ENCODE results near the gene MYH6. TPM values are rescaled to one million over a fixed set of nuclear protein-coding genes. Genes with fewer than 3 reads are reported as not detected.

Gene MYH6
- total RNA-seq, 1 experiment from 2014 or later, result not detected

DNA sequence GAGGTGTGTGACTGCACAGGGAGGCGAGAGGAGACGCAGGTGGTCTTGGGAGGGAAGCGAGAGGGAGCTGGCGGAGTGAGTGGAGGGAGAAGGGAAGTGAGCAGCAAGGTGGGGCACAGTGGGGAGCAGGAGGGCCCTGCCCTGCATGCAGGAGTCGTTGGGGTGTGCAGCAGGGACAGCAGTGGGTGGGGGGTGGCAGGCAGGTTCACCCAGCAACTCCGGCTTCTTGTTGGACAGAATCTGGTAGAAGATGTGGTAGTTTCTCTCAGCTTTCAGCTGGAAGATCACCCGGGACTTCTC lies 5.0 kb downstream of the MYH6 start:
- H3K9me3 ChIP-seq (ENCODE audit: control insufficient read depth, insufficient read depth, low read depth, low read length), result no peaks in the 10 kb centered on the region
- H3K4me3 ChIP-seq (ENCODE audit: low read depth in 2 of 2, low read length in 2 of 2), result no peak overlapping the region
- in situ Hi-C loops (cut with HindIII; ENCODE audit: low pct_unique_long_range_greater_than_20kb, low sequenced_read_pairs) (no loop called here), intact Hi-C loops (cut with micrococcal nuclease; ENCODE audit: unreplicated experiment) (no loop called here)
- no peak for DNase-seq (ENCODE audit: low read depth, low spot score)
- no peak for ATAC-seq
- CTCF ChIA-PET, result no interaction called here
- TF ChIP-seq TCF7L2 (IDR thresholded peaks at IDR 0.05; ENCODE audit: low read depth, low read length) (no peak), POLR2AphosphoS5 (IDR thresholded peaks at IDR 0.05; ENCODE audit: low read depth, low read length) (no peak), CTCF (IDR thresholded peaks at IDR 0.05) (no peak), REST (IDR thresholded peaks at IDR 0.05; ENCODE audit: insufficient read depth in 1 of 2, low read depth in 2 of 2, low read length in 1 of 2) (no peak), SIN3A (IDR thresholded peaks at IDR 0.05; ENCODE audit: borderline replicate concordance, insufficient read depth, low read depth, low read length) (no peak)
- no peak overlapping the region for H3K27ac ChIP-seq (ENCODE audit: low read length)
- POLR2A ChIA-PET, result no interaction called here
- H3K4me1 ChIP-seq (ENCODE audit: control insufficient read depth, insufficient read depth, low read length), result no peaks in the 10 kb centered on the region
- BruUV-seq (replicated peaks), result no TSS peak
- H3K27me3 ChIP-seq (ENCODE audit: control insufficient read depth, insufficient read depth, low read length), result no peaks in the 10 kb centered on the region; the same call in 1 of the 2 replicates
- no peaks in the 10 kb centered on the region for H3K36me3 ChIP-seq (ENCODE audit: control insufficient read depth, insufficient read depth, low read length)

DNA sequence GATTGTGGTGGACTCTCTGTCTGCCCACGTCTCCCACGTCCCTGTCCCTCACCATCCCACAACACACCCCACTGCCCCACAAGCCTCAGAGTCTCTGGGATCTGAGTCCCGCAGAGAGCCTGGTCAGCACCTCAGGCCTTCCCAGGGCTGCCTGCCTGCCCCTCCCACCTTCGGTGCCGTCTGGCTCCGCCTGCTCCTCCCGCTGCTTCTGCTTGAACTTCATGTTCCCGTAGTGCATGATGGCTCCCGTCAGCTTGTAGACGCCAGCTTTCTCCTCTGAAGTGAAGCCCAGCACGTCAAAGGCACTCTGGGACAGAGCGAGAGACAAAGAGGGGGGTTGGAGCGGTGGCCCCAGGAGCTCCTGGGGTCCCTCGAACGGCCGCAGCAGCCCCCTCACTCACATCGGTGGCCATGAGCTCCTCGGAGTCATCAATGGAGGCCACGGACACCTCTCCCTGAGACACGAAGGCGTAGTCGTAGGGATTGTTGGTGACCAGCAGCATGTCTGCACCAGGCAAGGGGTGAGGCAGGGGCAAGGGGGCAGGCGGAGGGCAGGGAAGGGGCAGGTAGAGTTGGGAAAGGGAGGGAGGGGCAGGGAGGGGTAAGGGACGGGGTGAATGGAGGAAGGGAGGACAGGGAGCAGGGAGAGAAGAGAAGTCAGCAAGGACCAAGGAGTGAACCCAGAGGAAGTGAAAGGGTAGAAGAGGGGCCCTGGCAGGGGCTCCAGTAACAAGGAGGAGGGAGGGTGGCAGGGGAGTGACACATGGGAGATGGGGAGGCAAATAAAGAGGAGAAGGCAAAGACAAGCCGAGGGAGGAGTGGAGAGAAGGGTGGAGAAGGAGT lies 5.6 kb downstream of the MYH6 start:
- no peaks in the 10 kb centered on the region for H3K36me3 ChIP-seq (ENCODE audit: control insufficient read depth, insufficient read depth, low read length)
- in situ Hi-C loops (cut with HindIII; ENCODE audit: low pct_unique_long_range_greater_than_20kb, low sequenced_read_pairs) (no loop called here), intact Hi-C loops (cut with micrococcal nuclease; ENCODE audit: unreplicated experiment) (no loop called here)
- DNase-seq (ENCODE audit: low read depth, low spot score), result no peak
- POLR2A ChIA-PET, result no interaction called here
- H3K4me1 ChIP-seq (ENCODE audit: control insufficient read depth, insufficient read depth, low read length), result no peaks in the 10 kb centered on the region
- H3K4me3 ChIP-seq (ENCODE audit: low read depth in 2 of 2, low read length in 2 of 2), result no peak overlapping the region
- no peak for ATAC-seq
- no peaks in the 10 kb centered on the region for H3K9me3 ChIP-seq (ENCODE audit: control insufficient read depth, insufficient read depth, low read depth, low read length)
- H3K27me3 ChIP-seq (ENCODE audit: control insufficient read depth, insufficient read depth, low read length), result no peaks in the 10 kb centered on the region; the same call in 1 of the 2 replicates
- no peak for TF ChIP-seq TCF7L2 (IDR thresholded peaks at IDR 0.05; ENCODE audit: low read depth, low read length)
- TF ChIP-seq POLR2AphosphoS5 (IDR thresholded peaks at IDR 0.05; ENCODE audit: low read depth, low read length), result no peak
- TF ChIP-seq REST (IDR thresholded peaks at IDR 0.05; ENCODE audit: insufficient read depth in 1 of 2, low read depth in 2 of 2, low read length in 1 of 2), result no peak
- no peak overlapping the region for H3K27ac ChIP-seq (ENCODE audit: low read length)
- CTCF ChIA-PET, result interaction anchor here (1.2 kb wide), 1 partner anchor 22 kb away, joined by 3 read pairs; no protein-coding TSS in a partner anchor
- no TSS peak for BruUV-seq (replicated peaks)
